Dendritic cell treated with granulocyte-macrophage colony-stimulating factor and Interleukin-4, amounts not matched to agents 40 ng/mL and 50 ng/mL, for 4 days (primary cell): ENCODE data around the gene ITPRIPL1.
A peak's percentile ranks its signal among the peaks of the same experiment; 100 is the strongest.
"Not testable (repeated sequence)": the region's sequence is repeated elsewhere in the genome, so short reads cannot be mapped to it uniquely, and the experiment has no call there.

Experiments
- H3K27ac Mint-ChIP-seq: one replicate; pipeline ENCODE4 v1.8.0; 2022; ENCODE audit warnings: mild to moderate bottlenecking, mixed read lengths
- H3K27me3 Mint-ChIP-seq: one replicate; pipeline ENCODE4 v1.8.0; 2022; ENCODE audit warnings: mild to moderate bottlenecking, mixed read lengths
- H3K36me3 Mint-ChIP-seq: one replicate; pipeline ENCODE4 v1.8.0; 2022; ENCODE audit warnings: low read depth, mixed read lengths
- H3K4me1 Mint-ChIP-seq: one replicate; pipeline ENCODE4 v1.8.0; 2022; ENCODE audit warnings: low read depth, mixed read lengths
- H3K4me3 Mint-ChIP-seq: one replicate; pipeline ENCODE4 v1.8.0; 2022; ENCODE audit warnings: mild to moderate bottlenecking, moderate library complexity, mixed read lengths
- H3K9me3 Mint-ChIP-seq: one replicate; pipeline ENCODE4 v1.8.0; 2022; ENCODE audit warnings: mixed read lengths
- intact Hi-C: fragments of 100-400 bp; cut with micrococcal nuclease; formaldehyde crosslinking; loops from one replicate; pipeline ENCODE4 v1.15.0; 2022

The ITPRIPL1 gene, protein sequence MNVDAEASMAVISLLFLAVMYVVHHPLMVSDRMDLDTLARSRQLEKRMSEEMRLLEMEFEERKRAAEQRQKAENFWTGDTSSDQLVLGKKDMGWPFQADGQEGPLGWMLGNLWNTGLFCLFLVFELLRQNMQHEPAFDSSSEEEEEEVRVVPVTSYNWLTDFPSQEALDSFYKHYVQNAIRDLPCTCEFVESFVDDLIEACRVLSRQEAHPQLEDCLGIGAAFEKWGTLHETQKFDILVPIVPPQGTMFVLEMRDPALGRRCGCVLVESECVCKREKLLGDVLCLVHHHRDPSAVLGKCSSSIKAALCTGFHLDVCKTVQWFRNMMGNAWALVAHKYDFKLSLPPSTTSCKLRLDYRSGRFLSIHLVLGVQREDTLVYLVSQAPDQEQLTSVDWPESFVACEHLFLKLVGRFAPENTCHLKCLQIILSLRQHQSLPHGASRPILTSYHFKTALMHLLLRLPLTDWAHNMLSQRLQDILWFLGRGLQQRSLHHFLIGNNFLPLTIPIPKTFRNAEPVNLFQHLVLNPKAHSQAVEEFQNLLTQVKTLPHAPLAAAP

DNA sequence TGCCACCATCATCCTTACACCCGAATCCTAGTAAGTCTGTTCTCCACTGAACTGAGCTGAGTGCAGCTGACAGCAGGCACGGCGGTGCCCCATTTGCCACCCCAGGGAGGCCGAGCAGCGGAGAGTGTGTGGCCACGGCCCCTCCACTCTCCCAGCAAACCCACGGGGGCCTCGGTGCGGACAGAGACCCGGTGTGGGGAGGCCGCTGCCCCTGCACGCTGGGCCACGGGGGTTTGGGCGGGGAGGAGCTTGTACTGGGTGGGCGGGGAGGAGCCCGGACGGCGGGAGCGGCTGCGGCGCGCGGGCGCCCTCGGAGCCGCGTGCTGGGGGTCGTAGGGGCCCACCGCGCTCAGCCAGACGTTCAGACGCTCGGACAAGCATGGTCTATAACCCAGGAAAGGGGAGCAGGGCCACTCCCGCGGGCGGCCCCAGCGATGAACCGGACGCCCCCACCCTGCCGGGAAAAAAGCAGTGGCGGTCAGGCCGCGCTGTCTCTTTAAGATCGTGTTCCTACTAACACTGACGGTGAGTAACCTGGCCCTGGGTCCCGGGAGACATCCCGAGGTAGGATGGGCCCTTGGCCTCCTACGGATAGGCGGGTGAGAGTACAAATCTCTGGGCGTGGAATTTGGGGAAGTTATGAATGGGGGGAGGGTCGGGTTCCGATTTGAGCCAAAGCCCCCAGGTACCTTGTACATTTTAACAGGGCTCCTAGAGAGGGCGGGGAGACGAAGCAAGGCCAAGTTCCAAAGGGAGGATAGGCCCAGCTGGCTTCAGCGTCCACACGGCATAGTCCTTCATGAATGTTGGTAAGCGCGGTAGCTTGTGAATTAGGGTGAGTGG, at the start of gene ITPRIPL1:
Gene ITPRIPL1 (plus strand): TSS at position 277 of the 843 bp plus-strand sequence. CDS start 523 bp downstream, at position 800.
- Mint-ChIP-seq H3K4me1 (peaks cover 61% of the 10 kb centered on the region), H3K9me3 (no peaks in the 10 kb centered on the region), H3K4me3 (peak within 1 kb of the TSS; percentile 91), H3K27ac (peak within 1 kb of the TSS; percentile 96), H3K36me3 (peaks cover 67% of the 10 kb centered on the region), H3K27me3 (no peaks in the 10 kb centered on the region)
- intact Hi-C loops: no loop called here

DNA sequence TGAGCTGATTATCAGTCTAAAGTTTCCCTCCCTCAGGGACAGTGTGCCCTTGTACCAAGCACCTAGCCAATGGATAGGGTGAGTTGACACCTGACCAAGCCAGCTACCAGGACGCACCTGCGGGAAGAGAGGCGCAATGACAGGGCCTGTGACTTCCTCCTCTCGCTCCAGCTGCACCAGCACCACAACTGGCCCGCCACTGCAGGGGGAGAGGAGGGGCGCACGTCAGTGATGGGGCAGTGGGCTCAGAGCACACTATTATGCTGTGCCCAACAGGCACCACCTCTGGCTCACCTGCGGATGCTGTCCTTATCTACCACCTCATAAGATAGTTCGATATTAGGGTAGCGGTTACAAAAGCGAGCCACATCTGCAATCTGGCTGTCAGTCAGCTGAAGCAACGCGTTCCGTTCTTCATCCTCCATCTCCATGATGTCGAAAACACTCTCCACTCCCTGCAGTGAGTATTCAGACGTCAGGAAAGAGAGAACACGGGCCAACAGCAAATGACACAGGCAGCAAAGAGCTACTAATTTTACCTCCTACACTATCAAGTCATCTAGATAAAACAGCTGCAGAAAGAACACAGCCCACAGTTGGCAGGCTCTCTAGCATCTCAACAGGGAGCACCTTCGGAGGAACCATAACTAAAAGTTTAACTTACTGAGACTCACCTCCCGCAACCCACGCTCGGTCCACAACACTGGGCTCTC, 48.2 kb upstream of the ITPRIPL1 start:
- intact Hi-C loops: no loop called here
- Mint-ChIP-seq H3K4me3 (no peak overlapping the region), H3K4me1 (no peaks in the 10 kb centered on the region), H3K36me3 (peaks cover 100% of the 10 kb centered on the region), H3K27ac (no peak overlapping the region), H3K27me3 (no peaks in the 10 kb centered on the region), H3K9me3 (no peaks in the 10 kb centered on the region)

DNA sequence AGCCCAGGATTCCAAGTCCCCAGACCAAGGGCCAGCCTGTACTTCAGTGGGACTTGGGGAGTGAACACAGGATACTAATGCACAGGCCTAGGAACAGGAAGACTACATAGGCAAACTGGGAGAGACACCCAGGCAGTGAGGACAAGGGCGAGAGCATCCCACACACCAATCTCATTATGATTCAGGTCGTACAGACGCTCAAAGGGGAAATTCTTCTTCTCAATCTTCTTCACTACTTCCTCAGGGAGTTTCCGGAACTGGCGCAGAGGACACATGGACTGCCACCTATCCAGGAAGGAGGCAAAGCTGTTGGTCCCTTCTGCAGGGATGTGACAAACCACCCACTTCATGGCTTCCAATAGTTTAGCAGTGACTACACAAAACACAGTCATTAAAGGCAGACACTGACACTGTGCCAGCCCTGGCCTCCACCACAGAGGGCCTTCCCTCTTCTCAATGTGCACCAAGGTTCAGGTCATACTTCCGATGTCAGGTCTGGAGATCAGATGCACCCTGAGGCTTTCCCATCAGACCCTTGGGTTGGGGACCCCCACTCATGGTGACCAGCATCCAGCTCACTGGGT, 37.8 kb upstream of the ITPRIPL1 start:
- H3K4me1 Mint-ChIP-seq: peaks cover 5% of the 10 kb centered on the region
- no peak overlapping the region for H3K27ac Mint-ChIP-seq
- intact Hi-C loops: no loop called here
- no peaks in the 10 kb centered on the region for H3K27me3 Mint-ChIP-seq
- H3K4me3 Mint-ChIP-seq: no peak overlapping the region
- H3K9me3 Mint-ChIP-seq: no peaks in the 10 kb centered on the region
- peaks cover 100% of the 10 kb centered on the region for H3K36me3 Mint-ChIP-seq

DNA sequence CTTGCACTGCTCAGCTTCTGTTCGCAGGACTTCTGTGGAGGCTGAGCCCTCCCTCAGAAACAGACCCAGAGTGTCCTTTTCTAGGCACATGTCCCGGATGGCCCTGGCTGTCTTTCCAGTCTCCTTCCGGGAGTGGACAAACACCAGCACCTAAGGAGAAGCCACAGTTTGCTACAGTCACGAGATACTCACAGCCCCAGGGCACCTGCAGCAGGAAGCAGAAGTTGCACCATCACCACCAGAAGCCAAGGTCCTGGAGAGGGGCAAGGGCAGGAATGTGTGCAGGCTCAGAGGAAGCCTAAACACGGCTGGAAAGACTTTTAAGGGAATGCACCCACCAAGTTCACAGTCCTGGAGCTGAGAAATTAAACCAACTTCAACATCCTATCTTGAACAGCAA, 33.4 kb upstream of the ITPRIPL1 start:
- no peaks in the 10 kb centered on the region for H3K27me3 Mint-ChIP-seq
- H3K4me3 Mint-ChIP-seq: no peak overlapping the region
- H3K36me3 Mint-ChIP-seq: peaks cover 100% of the 10 kb centered on the region
- intact Hi-C loops: no loop called here
- peaks cover 5% of the 10 kb centered on the region for H3K4me1 Mint-ChIP-seq
- no peaks in the 10 kb centered on the region for H3K9me3 Mint-ChIP-seq
- H3K27ac Mint-ChIP-seq: no peak overlapping the region

DNA sequence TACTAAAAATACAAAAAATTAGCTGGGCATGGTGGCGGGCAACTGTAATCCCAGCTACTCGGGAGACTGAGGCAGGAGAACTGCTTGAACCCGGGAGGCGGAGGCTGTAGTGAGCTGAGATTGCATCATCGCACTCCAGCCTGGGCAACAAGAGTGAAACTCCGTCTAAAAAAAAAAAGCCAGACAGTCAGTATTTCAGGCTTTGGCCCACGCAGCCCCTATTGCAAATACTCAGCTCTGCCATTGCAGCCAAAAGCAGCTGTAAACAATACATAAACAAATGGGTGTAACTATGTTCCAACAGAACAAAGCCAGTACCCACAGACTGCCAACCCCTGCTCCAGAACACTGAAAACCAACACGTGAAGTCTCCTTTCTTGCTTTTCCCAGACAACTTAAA, 30.8 kb upstream of the ITPRIPL1 start:
- intact Hi-C loops, H3K4me3 Mint-ChIP-seq, H3K9me3 Mint-ChIP-seq, H3K27me3 Mint-ChIP-seq, H3K27ac Mint-ChIP-seq: not testable (repeated sequence)
- Mint-ChIP-seq H3K36me3 (peaks cover 100% of the 10 kb centered on the region), H3K4me1 (peaks cover 15% of the 10 kb centered on the region)

DNA sequence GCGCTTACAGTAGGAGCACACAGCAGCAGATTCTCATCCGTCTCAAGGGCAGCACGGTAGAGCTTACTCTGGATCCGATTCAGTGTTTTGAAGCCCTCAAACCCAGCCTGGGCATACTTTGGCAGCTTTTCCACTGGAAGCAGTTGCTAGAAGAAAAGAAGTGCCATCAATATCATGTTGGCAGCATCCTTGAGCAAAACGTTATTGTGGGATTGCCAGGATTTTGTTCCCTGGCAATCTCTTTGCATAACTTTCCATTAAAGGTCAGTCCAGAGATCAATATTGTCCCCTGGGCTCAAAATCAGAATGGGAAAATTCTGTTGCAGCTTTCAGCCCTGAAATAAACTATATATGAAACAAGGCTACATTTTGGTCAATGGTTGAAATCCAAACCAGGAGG, 28.2 kb upstream of the ITPRIPL1 start:
- Mint-ChIP-seq H3K27ac (no peak overlapping the region), H3K4me3 (no peak overlapping the region), H3K27me3 (no peaks in the 10 kb centered on the region), H3K9me3 (no peaks in the 10 kb centered on the region), H3K4me1 (peaks cover 29% of the 10 kb centered on the region), H3K36me3 (peaks cover 100% of the 10 kb centered on the region)
- intact Hi-C loops: no loop called here

DNA sequence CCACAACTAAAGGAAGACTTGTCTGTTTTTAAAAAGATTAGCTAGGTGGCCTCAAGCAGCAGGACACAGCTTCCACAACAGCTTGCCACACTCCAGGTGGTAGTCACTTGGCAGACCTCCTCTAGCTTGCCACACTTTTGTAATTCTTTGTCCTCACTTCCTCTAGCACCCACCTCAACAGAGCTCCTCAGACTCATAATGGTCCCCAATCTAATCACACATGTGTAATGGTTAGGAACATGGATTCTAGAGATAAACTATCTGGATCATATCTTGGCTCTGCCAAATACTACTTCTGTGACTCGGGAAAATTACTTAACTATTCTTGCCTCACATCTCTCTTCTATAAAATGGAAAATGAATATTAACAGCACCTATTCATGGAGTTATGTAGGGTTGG, 23.3 kb upstream of the ITPRIPL1 start:
- H3K4me3 Mint-ChIP-seq: no peak overlapping the region
- peak overlapping the region; percentile 21 for H3K27ac Mint-ChIP-seq
- no peaks in the 10 kb centered on the region for H3K27me3 Mint-ChIP-seq
- intact Hi-C loops: no loop called here
- peaks cover 100% of the 10 kb centered on the region for H3K36me3 Mint-ChIP-seq
- H3K4me1 Mint-ChIP-seq: peaks cover 68% of the 10 kb centered on the region
- H3K9me3 Mint-ChIP-seq: no peaks in the 10 kb centered on the region

DNA sequence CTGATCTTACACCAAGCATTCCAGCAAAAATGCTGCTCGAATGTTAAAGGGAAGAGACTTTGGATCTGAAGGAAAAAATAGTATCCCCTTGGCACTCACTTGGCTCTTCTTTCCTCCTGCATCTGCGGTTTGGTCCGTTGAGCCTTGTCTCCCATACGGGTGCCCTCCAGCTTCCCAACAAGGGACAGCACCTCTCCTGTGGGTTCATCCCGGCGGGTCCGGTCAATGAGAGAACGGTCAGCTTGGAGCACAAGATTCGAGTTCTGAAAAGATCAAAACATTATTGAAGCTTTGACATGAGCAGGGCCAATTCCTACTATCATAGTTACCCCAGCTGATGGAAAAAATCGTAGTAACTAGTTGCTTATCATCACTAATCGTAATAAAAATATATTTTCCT, 20.5 kb upstream of the ITPRIPL1 start:
- intact Hi-C loops: loop anchor here (2.0 to 5.0 kb wide), 3 partner anchors 16 to 204 kb away; no protein-coding TSS in a partner anchor
- no peaks in the 10 kb centered on the region for H3K27me3 Mint-ChIP-seq
- peak overlapping the region; percentile 96 for H3K27ac Mint-ChIP-seq
- peaks cover 71% of the 10 kb centered on the region for H3K4me1 Mint-ChIP-seq
- peaks cover 98% of the 10 kb centered on the region for H3K36me3 Mint-ChIP-seq
- H3K9me3 Mint-ChIP-seq: no peaks in the 10 kb centered on the region
- peak overlapping the region; percentile 94 for H3K4me3 Mint-ChIP-seq

DNA sequence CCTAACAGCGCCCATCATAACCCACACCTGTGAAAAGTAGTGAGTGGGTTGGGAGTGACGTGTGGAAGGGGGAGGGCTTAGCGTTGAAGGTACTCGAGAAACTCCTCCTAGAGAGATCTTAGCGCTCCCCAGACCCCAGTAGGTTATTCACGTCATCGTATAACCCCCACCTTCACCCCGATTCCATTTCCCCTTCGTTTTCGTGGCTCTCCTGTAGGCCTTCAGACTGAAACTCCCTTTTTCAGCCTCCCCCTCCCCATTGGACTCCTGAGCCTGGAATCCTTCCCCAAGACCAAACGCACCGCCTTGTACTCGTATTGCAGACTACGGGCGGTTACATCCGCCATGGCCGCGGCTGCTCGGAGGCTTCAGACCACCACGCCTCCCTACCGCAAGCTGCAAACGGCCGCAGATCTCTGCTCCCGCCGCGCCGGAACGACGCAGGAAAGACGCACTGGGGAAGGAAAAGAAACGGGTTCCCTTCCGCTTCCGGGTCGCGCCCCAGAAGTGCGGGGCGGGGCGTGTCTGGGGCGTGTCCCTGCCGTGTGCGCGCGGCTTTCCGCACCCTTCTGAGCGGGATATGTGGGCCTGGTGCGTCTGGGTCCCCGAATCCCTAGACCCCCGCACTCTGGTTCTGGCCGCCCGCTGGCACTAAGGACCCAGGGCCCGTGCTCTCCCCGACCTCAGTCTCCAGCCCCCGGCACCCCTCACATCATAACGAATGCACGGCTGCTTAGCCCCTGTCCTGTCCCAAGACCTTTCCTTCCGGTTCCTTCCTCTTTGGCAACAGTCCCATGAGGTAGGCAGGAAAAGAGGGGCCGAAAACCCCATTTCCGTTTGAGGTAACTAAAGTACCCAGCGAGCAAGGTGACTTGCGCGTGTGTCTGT, 19.8 kb upstream of the ITPRIPL1 start, which contains the start of gene SNRNP200:
Gene SNRNP200 (minus strand): TSS at position 456 of the 888 bp plus-strand sequence. CDS start 109 bp downstream, at position 347.
- H3K9me3 Mint-ChIP-seq: no peaks in the 10 kb centered on the region
- intact Hi-C loops: loop anchor here (2.0 to 5.0 kb wide), 3 partner anchors 15 to 203 kb away; no protein-coding TSS in a partner anchor
- H3K36me3 Mint-ChIP-seq: peaks cover 98% of the 10 kb centered on the region
- H3K27me3 Mint-ChIP-seq: no peaks in the 10 kb centered on the region
- H3K4me3 Mint-ChIP-seq: peak within 1 kb of the TSS; percentile 94
- H3K4me1 Mint-ChIP-seq: peaks cover 75% of the 10 kb centered on the region
- H3K27ac Mint-ChIP-seq: peak within 1 kb of the TSS; percentile 96

DNA sequence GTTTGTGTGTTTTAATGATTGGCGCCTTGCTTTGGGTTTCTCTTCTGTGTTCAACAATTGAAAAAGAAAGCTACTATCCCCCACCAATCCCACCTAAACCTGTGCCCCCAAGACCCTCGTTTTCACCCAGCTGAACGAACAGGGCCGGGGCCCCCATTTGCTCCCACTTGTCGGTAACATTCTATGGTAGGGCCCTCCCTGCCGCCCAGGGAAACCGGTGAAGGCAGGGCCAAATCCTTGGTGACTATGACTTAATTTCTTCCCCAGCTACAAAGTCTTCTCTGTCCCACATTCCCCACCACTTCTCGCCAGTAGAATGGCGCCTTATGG, 19.2 kb upstream of the ITPRIPL1 start:
- H3K4me3 Mint-ChIP-seq: peak overlapping the region; percentile 94
- intact Hi-C loops: loop anchor here (2.0 to 5.0 kb wide), 3 partner anchors 15 to 203 kb away; no protein-coding TSS in a partner anchor
- no peaks in the 10 kb centered on the region for H3K9me3 Mint-ChIP-seq
- H3K36me3 Mint-ChIP-seq: peaks cover 97% of the 10 kb centered on the region
- H3K4me1 Mint-ChIP-seq: peaks cover 74% of the 10 kb centered on the region
- peak overlapping the region; percentile 96 for H3K27ac Mint-ChIP-seq
- no peaks in the 10 kb centered on the region for H3K27me3 Mint-ChIP-seq

DNA sequence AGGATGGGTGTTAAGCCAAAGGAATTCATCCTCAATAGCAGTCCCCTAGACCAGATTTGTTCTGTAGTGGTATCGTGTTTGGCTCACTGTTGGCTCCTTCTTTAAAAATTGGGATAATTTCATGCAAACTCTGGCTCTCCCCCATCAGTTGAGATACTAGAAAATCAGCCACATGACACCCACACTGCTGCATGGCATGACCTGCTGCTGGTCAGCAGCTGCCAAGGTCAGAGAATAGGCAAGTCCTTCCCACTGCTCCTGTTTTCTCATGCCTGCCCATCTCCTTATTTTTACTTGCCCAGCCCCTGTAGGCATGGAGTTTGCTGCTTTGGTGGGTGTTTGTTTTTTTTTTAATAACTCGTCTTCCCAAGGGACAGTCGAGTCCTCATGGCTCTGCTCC, 18.7 kb upstream of the ITPRIPL1 start:
- H3K4me1 Mint-ChIP-seq: peaks cover 70% of the 10 kb centered on the region
- H3K36me3 Mint-ChIP-seq: peaks cover 97% of the 10 kb centered on the region
- no peaks in the 10 kb centered on the region for H3K27me3 Mint-ChIP-seq
- H3K4me3 Mint-ChIP-seq: peak overlapping the region; percentile 94
- H3K9me3 Mint-ChIP-seq: no peaks in the 10 kb centered on the region
- intact Hi-C loops: loop anchor here (5.0 kb wide), 1 partner anchor 36 kb away; no protein-coding TSS in a partner anchor
- peak overlapping the region; percentile 96 for H3K27ac Mint-ChIP-seq

DNA sequence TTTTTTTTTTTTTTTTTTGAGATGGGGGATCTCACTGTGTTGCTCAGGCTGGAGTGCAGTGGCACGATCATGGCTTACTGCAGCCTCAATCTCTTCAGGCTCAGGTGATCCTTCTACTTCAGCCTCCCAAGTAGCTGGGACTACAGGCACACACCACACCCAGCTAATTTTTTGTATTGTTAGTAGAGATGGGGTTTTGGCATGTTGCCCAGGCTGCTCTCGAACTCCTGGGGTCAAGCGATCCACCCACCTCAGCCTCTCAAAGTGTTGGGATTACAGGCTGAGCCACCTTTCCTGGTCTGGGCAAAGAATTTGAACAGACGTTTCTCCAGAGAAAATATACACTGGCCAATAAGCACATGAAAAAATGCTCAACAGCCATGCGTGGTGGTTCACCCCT, 16.9 kb upstream of the ITPRIPL1 start:
- no peaks in the 10 kb centered on the region for H3K27me3 Mint-ChIP-seq
- H3K27ac Mint-ChIP-seq: peak overlapping the region; percentile 76
- H3K9me3 Mint-ChIP-seq: no peaks in the 10 kb centered on the region
- peaks cover 97% of the 10 kb centered on the region for H3K36me3 Mint-ChIP-seq
- intact Hi-C loops: loop anchor here (5.0 kb wide), 1 partner anchor 34 kb away; no protein-coding TSS in a partner anchor
- peaks cover 69% of the 10 kb centered on the region for H3K4me1 Mint-ChIP-seq
- no peak overlapping the region for H3K4me3 Mint-ChIP-seq
